GM12865 (cell line): ENCODE measurements around the gene TNFRSF11A.

ENCODE experiments used
- DNase-seq: peaks from one replicate; pipeline ENCODE4 v3.0.0; 2010; ENCODE audit warnings: low read depth
- H3K4me3 ChIP-seq: 2 replicates; pipeline ENCODE4 v1.5.1; 2011; ENCODE audit warnings: mild to moderate bottlenecking, low read depth, low read length, control low read depth
- CTCF ChIP-seq: IDR thresholded peaks from 2 replicates; pipeline ENCODE4 v1.5.1; 2011; ENCODE audit warnings: low read length, control low read depth, low read depth, inconsistent platforms; ENCODE audit not compliant: insufficient read depth; ENCODE audit errors: missing control alignments

Gene TNFRSF11A

GRCh38 chr18:62323483-62324180, 1.5 kb upstream of the TNFRSF11A start:
- H3K4me3 ChIP-seq, result no peak overlapping the region
- no peak for DNase-seq

GRCh38 chr18:62324181-62324828, 805 bp upstream of the TNFRSF11A start:
- no peak overlapping the region for H3K4me3 ChIP-seq
- DNase-seq, result no peak
- TF ChIP-seq CTCF, result no peak

More at GRCh38 chr18:62323483-62324180, 1.5 kb upstream of the TNFRSF11A start:
- no peak for TF ChIP-seq CTCF

- peak; percentile 38 for DNase-seq
- peak overlapping the region; percentile 51 for H3K4me3 ChIP-seq
- no peak for TF ChIP-seq CTCF
Observed at GRCh38 chr18:62325806-62326645, 916 bp downstream of the TNFRSF11A start.

GRCh38 chr18:62326646-62327348, 1.7 kb downstream of the TNFRSF11A start:
- TF ChIP-seq CTCF, result no peak
- no peak overlapping the region for H3K4me3 ChIP-seq
- no peak for DNase-seq

- TF ChIP-seq CTCF, result no peak
- no peak overlapping the region for H3K4me3 ChIP-seq
- DNase-seq, result no peak
Observed at GRCh38 chr18:62327977-62328376, 2.9 kb downstream of the TNFRSF11A start.

- no peak overlapping the region for H3K4me3 ChIP-seq
- no peak for TF ChIP-seq CTCF
- no peak for DNase-seq
Observed at GRCh38 chr18:62328586-62329525, 3.7 kb downstream of the TNFRSF11A start.
